ENCODE results near the gene GALNT16.
A peak's percentile ranks its signal among the peaks of the same experiment; 100 is the strongest.

The GALNT16 gene

DNA sequence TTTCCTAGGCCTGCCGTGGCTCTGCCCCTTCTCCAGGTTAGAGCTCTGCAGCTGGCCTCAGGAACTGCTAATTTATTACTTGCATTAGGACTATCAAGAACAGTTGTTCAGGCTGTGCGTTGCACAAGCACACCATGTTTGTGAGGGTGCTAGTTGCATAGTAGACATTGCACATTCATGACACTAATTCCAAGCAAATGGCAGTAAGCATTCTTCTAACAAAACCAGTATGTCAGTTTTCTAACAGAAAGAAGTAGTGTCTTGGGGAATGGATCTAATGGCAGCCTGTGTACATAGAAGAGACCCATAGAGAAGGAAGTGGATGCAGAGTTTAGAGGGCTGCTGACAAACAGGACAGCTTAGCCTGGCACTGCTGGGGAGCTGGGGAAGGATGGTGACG lies 84.2 kb downstream of the GALNT16 start:
- DNase-seq = no peak

DNA sequence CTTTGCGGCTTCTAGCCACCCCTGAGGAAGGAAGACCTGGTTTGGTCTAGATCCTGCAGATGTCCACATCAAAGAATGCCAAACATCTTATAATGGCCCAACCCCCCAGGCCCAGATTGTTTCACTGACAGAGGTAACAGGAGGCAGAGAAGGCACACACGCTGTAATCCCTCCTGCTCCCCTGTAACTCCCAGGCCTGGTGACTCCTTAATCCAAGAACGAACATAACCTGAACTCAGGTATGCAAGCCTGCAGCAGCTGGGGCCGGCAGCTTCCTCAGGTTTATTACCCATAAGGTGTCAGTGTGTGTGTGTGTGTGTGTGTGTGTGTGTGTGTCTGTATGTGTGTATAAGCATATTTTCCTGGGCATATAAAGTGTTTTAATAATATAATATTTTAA lies 85.4 kb downstream of the GALNT16 start:
- DNase-seq = no peak

DNA sequence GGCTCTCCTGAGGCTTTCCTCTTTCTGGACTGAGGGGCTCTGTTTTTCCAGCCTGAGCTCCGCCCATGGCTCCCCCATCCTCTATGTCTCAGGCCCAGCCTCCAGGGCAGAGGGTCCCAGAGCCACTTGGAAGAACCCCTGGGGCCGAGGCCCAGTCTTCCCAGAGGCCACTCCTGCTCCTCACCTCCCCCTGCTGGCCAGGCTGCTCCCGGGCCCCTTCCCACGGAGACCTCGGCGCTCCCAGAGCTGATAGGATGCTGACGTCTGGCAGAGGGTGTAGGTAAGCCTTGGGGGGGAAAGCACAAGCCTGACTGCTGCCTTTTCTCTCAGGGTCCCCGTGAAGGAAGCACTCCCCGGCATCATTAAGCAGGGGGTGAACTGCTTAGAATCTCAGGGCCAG lies 86.8 kb downstream of the GALNT16 start:
- DNase-seq = peak; percentile 8 to 18

DNA sequence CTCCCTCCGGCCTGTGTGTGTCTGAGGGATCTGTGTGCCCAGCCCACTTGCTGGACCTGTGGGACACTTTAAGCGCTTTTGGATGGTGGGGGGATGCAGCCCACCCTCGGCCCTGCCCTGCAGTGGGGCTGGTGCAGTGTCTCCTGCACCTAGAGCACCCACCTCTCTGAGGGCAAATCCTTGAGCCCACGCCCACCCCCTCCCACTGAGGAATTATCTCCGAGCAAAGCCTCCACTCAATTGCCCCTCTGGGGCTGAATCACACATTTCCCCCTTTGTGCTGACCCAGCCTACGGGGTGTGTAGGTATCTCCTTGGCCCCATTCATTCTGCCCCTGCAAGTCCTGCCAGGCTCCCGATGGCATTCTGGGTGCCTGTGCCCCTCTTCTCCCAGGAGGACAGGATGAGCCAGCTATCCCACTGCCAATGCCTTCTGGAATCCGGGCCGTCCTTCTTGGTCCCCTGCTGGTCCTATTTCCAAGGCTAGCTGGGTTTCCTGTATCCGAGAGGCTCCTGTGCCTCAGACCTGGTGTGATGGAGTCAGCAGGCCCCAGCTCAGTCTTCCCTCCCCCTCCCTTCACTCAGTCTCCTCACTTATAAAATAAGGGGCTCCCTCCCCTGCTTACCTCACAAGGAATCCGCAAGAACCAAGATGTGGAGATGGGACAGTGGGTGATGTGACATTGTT lies 89.3 kb downstream of the GALNT16 start:
- DNase-seq = no peak

DNA sequence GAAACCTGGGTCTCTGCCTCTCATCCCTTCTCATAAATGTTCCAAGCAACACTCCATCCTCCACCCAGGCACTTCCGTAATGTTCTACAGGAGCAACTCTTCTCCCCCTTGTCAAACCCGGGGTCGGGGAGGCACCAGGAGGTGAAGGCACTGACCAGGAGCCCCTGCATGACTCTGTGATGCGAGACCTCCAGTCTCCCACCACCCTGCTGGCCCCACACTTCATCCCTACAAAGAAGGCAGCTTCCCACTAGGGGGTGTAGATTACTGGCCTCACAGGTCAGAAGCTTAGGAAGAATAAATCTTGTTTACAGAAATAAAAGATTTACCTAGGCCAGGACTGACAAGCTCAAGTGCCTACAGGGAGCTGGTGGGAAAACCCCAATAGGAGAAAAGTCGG lies 90.9 kb downstream of the GALNT16 start:
- no peak for DNase-seq

DNA sequence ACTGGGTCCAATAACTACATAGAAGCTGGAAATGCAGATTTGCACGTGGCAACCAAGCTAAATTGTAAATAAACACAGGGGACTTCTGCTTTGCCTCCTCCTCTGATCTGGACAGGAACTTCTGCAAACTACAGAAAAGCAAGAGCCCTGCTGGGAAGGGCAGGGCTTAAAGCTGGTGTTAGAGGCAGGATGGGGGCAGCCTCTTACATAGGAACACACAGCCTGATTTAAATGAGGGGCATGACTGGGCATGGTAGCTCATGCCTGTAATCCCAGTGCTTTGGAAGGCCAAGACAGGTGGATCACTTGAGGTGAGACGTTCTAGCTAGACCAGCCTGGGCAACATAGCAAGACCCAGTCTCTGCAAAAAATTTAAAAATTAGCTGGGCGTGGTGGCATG lies 91.4 kb downstream of the GALNT16 start:
- DNase-seq = peak; percentile 73 to 78

DNA sequence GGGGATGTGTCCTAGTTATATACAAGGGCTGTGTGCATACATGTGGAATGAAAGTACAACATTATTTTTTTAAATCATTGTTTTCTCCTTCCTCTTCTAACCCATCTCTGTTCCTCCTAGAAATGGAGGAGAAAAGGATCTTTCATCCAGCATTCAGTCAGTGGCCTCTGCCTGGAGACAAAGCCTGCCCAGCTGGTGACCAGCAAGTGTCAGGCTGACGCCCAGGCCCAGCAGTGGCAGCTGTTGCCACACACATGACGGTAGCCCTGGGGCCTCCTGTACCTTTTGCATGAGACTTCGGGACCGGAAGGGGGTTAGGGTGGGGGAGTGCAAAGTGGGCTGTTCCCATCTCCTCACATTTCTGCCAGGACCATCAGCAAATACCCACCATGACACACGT lies 92.0 kb downstream of the GALNT16 start:
- no peak for DNase-seq

DNA sequence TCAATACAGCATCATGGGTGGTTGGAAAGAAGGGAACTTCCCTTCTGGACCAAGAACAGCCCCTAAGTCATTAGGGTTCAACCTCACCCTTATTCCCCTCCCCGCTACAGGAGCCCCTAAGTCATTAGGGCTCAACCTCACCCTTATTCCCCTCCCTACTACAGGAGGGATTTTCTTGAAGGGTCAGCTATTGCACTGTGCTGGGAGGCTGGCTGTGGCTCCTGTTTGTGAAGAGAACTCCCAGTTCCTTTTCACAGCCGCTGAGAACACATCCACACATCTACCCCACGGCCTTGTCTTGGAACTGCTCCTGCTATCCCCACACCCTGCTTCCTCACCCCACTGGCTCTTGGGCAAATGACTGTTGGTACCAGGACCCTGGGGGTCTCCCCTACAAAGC lies 93.2 kb downstream of the GALNT16 start:
- DNase-seq = no peak

DNA sequence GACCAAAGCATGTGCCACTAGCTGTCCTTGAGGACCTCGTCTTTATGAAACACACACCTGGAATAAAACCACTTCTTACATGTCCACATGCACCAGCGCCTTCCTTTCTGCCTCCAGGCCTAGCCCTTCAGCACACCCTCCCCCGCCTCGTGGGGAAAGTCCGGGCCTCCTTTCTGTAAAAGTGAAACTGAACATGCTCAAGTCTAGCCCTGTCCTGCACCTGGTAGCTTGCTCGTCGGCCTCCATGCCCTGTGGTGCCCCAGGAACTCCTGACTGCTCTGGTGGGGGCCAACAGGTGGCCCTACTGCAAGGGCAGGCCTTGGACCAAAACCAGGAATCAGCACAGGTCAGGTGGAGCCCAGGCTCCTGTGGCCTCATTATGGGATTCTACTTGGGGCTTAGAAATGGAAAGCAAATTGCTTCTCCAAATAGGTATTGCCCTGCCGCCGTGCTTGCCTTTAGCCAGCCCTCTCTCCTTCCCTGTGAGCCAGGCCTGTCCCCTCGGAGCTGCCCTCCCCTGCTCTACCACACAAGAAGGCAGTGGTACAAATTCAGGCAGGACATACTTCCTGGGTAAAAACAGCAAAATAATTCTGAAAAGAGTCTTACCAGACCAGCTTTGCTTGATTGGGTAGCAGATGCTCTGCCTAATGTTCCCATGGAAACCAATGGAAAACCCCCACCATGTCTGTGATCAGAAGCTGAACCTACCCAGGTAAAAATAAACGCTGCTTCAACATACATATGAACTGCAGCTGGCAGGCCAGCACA lies 94.6 kb downstream of the GALNT16 start:
- no peak for DNase-seq

DNA sequence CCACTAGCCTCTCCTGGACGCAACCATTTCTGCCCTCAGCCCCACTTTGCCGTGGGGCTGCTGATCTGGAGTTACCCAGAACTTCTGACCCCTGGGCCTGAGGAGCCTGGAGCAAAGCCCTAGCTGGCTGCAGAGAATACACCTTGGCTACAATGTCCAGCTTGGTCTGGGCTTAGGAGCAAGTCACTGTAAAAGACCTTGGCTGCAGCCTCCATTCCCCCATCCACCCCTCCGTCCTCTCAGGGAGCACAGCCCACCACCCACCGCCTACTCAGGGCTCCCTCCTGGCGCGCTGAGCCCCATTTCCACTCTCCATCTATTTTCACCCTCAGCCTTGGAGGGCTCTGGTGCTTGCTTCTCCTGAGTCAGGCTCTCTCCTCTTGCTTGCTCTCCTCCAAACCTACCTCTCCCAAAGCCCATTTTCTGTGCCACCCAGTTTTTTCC lies 95.2 kb downstream of the GALNT16 start:
- no peak for DNase-seq

DNA sequence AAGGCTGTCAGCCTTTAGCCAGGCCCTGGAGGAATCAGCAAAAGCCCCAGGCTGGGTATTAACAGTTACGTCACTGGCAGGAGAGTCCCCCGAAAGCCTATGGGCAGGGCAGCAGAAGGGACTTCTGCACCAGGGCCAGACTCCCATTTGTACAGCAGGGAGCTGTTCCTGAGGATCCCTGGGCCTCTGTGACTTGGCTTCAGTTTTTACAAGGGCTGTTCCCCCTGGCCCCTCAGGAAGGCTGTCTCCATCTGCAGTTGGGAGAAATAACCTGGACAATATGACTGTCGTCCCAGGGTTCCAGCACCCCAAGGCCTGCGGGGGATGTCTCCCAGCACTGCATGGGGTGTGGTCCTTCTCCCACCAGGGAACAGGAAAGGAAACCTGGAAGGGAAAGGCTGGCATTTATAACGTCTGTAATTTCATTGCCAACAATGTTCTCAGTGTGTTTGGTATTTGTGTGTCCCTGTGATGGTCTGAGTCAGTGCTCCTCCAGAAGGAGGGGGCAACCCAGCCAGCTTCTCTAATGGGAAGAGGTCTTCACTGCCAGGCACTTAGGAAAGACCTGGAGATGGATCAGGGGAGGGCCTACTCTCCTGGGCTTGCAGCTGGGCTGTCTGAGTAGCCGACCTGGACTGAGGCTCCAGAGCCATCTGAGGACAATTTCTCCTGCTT lies 95.8 kb downstream of the GALNT16 start:
- DNase-seq = no peak

DNA sequence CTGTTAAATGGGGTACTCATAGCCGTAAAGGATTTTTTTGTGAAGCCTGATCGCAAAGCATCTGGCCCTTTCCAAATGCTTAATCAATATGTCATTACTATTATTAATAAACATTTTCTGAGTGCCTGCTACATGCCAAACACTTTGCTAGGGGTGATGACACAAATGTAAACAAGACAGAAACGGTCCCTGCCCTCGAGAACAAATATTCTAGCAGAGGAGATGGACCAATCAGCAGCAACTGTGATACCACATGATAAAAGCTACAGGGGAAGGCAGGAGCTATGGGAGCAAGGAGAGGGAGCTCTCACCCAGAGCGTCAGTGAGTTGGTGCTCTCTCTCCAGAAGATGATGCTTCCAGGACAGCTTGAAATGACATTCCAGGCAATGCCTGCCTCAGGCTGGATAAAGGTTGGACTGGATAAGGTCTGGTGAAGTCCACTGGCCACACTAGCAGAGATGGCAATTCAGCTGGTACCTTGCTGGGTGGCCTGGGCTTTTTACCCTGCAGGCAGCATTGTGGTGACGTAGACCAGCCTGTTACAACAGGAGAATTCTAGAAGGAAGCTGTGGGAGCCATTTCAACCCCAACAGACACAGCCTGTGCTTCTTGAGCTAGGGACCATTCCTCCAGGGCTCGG lies 97.1 kb downstream of the GALNT16 start:
- no peak for DNase-seq

DNA sequence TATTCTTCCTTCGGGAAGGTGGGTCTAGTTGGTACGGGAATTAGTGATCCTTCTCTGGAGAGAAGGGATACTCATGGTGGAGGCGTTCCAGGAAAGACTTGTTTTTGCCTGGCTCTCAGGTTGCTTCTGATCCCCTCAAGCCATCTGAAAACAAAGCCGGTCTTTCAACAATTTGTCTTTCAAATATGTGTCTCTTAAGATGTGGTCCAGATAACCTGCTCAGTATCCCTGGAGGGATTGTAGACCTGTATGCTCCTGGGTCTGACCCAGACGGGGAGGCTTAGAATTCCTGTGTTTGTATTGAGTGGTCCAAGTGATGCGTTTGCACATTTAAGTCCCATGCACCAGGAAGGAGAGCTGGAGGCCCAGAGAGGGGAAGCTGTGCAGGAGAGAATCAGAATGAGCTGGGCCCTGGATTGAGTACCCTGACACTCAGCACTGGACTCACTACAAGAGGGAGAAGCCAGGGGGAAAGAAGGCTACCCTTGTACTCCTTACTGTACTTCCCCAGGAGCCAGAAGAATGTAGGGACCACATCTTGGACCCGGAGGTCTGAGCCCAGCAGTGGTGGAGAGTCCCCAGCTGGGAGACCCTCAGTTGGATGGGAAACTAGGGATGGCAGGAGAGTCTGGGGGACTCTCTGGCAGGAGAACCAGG lies 97.7 kb downstream of the GALNT16 start:
- no peak for DNase-seq

DNA sequence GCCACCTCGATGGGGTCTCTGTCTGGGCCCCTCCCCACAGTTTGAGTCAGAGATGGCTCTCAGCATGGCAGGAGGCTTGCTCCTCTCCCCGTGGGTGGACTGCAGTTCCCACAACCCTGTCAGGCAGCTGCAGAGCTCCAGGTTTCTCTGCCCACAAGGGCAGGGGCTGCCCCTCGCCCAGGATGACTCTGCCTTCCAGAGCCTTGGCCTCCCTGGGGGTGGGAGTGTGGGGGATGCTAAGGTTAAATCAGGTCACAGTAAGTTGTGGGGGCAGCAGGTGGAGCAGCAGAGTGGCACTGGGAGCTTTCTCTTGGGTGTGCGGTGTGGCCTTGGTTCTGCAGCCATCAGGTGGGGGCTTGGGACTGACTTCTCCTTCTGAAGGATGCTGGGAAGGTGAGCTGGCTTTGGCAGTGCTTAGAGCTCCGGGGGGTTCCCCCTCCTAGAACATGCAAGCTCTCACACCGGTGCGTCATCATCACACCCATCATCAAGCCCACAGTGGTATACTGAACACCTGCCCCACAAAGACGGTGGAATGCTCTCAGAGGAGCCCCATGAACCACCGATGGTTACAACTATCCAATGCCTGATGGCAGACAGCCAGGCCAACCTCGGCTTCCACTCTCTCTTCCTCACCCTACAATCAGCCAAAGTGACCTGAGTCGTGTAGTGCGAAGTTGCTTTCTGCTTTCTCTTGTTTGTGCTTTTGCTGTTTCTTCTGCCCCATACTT lies 98.4 kb downstream of the GALNT16 start:
- DNase-seq = no peak

DNA sequence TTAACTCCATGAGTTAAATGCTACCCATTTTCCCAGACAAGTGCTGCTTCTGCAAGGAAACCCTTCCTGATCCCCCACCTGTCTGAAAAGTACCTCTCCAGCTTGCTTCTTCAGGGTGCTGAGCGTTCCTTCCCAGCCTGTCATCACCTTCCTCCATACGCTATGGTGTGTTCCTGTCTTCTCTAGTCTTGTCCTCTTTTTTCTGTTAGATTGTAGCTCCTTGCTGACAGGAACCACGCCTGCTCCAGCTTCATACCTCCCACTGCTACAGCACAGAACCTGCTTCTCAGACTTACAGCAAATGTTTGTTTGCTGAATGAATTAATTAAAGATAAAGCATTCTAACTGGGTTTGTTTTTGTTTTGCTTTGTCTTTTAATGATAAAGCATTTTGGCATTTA lies 99.0 kb downstream of the GALNT16 start:
- DNase-seq = no peak

DNA sequence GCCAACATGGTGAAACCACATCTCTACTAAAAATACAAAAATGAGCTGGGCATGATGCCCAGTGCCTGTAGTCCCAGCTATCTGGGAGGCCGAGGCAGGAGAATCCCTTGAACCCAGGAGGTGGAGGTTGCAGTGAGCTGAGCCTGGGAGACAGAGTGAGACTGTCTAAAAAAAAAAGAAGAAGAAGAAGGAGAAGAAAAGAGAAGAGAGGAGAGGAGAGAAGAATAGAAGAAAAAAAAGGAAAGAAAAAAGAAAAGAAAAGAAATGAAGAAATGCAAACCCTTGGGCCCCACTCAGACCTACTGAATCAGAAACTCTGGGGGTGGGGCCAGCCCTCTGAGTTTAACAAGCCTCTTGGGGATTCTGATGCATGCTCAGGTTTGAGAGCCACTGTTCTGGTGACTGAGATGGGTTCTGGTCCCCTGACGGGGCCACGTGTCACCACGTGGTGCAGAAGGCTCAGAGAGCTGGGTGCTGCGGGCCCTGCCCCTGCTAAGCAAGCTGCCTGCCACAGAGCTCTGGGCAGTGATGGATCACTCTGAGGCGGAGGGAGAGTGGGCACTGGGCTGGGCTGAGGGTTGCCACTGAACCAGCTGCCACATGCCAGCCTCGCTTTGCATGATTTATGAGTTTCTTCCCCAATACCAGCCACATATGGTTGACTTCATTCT lies 100.6 kb downstream of the GALNT16 start:
- no peak for DNase-seq

DNA sequence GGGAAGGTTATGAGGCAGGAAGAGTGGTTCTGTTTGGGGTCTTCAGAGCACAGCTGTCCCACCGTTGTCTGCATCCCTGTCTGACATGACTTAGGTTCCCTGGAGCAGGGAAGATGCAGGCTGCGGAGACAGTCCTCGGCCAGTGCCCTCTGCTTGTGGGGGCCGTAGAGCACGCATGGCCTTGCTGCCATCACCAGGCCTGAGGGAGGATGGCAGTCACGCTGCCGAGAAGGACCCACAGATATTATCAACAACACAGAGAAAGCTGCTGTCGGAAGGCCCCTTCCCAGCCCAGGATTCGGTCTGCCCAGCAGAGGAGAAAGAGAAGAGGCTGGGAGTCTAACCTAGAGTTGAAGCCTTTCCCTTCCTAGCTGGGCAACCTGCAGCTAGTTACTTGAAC lies 103.1 kb downstream of the GALNT16 start:
- no peak for DNase-seq

DNA sequence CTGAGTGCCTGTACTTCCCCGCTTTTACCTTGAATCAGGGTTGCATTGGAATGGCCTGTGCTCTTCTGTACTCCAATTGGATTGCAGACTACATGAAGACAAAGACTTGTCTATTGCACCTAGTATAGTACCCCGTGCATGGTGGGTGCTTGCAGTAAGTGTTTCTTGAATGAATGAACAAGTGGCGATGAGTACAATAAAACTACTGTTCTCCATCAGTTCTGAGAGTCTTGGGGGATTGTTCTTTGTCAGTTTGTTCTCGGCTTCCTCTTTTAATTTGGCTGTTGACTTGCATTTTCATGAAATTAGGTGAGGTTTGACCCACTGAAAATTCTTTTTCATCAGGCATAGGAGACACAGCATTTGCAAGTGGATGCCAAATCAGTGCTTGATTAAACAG lies 104.0 kb downstream of the GALNT16 start:
- DNase-seq = no peak

DNA sequence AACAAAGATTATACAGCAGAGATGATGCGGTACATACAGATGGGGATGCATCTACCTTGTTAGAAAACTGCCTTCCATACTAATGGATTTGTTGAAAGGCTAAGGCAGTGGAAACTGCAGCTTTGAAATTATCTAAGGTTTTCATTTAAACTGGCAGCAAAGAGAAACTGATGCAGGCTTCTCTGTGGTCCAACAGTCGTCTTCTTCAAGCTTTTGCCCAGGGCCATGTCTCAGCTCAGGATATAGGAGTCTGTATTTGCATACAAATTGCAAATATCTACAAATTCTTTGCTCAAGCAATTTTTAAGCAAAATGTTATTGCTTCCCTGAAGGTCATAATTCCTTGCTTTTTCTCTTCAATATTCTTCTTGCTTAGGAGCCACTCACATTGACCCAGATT lies 104.4 kb downstream of the GALNT16 start:
- no peak for DNase-seq

DNA sequence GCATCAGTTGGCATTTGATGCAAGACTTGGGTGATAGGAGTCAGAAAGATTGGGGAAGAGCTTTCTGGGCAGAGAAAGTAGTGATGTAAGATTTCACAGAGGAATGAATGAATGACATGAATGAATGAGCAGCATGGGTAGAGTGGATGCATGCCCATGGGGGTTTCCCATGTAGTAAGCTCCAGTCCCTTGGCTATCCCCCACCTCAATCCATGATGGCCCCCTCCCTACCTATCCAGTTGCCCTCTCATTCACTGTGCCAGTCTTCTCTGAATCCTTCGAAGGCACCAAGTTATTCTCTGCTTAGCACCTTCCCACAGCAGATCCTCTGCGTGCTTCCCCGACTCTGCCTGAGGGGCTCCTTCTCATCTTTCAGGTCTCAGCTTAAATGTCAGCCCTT lies 106.1 kb downstream of the GALNT16 start:
- DNase-seq = no peak

DNA sequence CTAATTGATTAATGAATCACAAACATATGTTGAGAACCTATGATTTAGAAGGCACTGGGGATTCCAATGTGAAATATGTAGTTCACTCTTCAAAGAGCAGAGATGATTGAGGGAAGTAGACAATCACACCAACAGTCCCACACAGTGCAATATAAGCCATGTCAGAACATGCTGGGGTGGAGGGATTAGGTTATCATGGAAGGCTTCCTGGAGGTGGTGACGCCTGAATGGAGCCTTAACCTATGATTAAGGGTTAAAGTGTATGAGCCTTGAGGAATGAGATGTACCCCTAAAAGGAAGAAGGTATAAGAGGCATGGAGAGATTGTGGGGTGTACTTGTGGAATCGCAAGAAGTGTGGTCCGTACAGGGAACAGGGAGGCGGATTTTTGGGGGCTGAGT lies 106.8 kb downstream of the GALNT16 start:
- no peak for DNase-seq

DNA sequence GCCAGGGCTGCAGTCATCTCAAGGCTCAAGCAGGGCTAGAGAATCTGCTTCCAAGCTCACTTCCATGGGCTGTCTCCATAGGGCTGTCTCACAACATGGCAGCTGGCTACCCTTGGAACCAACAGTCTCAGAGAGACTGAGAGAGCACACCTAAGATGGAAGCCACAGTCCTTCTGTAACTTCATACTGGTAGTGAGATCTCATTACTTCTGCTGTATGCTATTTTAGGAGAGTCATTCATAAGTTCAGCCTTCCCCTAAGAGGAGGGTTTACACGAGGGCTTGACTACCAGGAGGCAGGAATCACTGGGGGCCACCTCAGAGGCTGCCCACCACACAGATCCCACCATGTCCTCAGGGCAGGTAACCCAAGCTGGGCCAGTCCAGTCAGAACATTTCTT lies 108.4 kb downstream of the GALNT16 start:
- no peak for DNase-seq

Data from inflammatory macrophage (primary cell).